Middle frontal gyrus (tissue), 1 donor: Measurements from ENCODE around the gene SLAMF1.

Experiments used
- DNase-seq: peaks from one replicate; pipeline ENCODE4 v3.0.0-alpha.2; 2015; ENCODE audit warnings: low spot score; ENCODE audit errors: extremely low spot score

The SLAMF1 gene

GRCh38 chr1:160625321-160625720 is 21.5 kb downstream of the SLAMF1 start:
- DNase-seq, result no peak

- no peak for DNase-seq
Measured at GRCh38 chr1:160624464-160624863, 22.4 kb downstream of the SLAMF1 start.

- no peak for DNase-seq
Measured at GRCh38 chr1:160623862-160624261, 23.0 kb downstream of the SLAMF1 start.

GRCh38 chr1:160623227-160623633 is 23.6 kb downstream of the SLAMF1 start:
- DNase-seq, result no peak

GRCh38 chr1:160622501-160623226 is 24.2 kb downstream of the SLAMF1 start:
- DNase-seq, result no peak

- DNase-seq, result no peak
Measured at GRCh38 chr1:160621633-160622413, 25.0 kb downstream of the SLAMF1 start.

- no peak for DNase-seq
Measured at GRCh38 chr1:160620942-160621632, 25.8 kb downstream of the SLAMF1 start.

GRCh38 chr1:160619742-160620277 is 27.0 kb downstream of the SLAMF1 start:
- no peak for DNase-seq

GRCh38 chr1:160618763-160619274 is 28.0 kb downstream of the SLAMF1 start:
- DNase-seq, result no peak

- DNase-seq, result no peak
Measured at GRCh38 chr1:160618327-160618726, 28.5 kb downstream of the SLAMF1 start.

- no peak for DNase-seq
Measured at GRCh38 chr1:160615660-160616059, 31.2 kb downstream of the SLAMF1 start.

GRCh38 chr1:160614410-160614809 is 32.4 kb downstream of the SLAMF1 start:
- DNase-seq, result no peak

GRCh38 chr1:160612613-160613218 is 34.1 kb downstream of the SLAMF1 start:
- DNase-seq, result no peak

- no peak for DNase-seq
Measured at GRCh38 chr1:160610569-160611242, 36.1 kb downstream of the SLAMF1 start.

GRCh38 chr1:160608941-160609340 is 37.9 kb downstream of the SLAMF1 start:
- DNase-seq, result no peak

- no peak for DNase-seq
Measured at GRCh38 chr1:160608514-160608913, 38.3 kb downstream of the SLAMF1 start.

GRCh38 chr1:160608057-160608456 is 38.8 kb downstream of the SLAMF1 start:
- DNase-seq, result no peak

- DNase-seq, result no peak
Measured at GRCh38 chr1:160607672-160608032, 39.2 kb downstream of the SLAMF1 start.

- DNase-seq, result peak; percentile 18
Measured at GRCh38 chr1:160607011-160607671, 39.7 kb downstream of the SLAMF1 start.

GRCh38 chr1:160606611-160607010 is 40.2 kb downstream of the SLAMF1 start:
- no peak for DNase-seq
